Right kidney (tissue), 1 donor: ENCODE measurements around the gene MAPK8IP2.
"Not testable (repeated sequence)": the region's sequence is repeated elsewhere in the genome, so short reads cannot be mapped to it uniquely, and the experiment has no call there.

Source experiments
- DNase-seq: peaks from one replicate; pipeline ENCODE4 v3.0.0-alpha.2; 2016

MAPK8IP2 gene

DNA sequence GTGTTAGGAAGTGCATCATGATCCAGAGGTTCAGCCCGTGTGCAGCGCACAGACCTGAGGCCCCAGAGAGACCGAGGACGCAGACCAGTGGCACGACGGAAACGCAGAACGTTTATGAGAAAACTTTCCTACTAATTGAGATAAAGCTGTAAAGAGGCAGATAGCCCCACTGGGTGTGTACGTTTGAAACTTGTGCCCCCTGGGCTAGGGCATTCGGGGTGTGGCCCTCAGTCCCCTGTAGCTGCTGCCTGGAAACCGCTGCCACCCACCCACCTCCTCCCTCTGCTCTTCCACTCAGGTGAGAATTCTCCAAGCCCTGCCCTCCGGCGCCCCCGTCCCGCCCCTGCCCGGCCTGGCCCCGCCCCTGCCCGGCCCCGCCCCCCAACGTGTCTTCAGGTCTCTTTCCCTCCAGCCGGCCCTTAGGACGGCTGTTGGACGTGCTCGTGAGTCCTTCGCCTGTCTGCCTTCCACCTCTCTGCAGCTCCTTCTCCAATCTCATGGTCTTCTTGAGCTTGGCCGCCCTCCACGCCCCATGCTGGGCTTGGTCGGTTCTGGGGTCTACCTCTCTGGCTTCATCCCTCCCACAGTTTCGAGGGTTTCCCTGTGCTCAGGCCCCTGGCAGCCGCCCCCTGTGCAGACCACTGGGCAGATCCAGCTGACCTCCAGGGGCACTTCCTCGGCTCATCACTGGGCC is 12.1 kb downstream of the MAPK8IP2 start:
- DNase-seq, result no peak

DNA sequence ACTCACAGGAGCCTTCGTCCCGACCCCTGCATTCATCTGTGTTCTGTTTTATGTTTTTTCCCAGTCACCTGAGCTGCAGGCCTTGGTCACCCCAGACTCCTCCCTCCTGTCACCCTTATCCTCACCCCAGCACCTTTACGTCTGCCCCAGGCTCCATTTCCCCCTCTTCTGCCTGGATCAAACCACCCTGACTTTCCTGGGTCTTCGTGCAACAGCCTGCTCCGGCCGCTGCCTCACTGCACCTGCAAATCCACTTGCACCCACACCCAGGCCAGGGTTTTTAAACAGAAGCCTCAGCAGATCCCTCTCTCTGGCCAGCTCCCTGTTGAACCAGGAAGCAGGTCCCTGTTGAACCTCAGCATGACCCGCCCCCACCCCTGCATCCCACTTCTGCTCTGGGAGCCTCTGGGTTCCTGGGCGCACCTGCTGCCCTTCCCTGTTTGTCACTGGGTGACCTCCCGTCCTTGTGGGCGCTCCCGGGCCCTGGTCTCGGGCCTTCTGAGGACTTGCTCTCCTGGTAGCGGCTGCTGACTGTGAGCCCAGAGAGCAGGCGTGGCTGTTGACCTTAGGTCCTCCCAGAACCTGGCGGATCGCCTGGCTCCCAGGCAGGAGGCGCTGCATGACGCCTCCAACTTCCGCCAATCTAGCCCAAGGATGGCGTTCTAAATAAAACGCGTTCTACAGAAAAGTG is 12.8 kb downstream of the MAPK8IP2 start:
- no peak for DNase-seq

DNA sequence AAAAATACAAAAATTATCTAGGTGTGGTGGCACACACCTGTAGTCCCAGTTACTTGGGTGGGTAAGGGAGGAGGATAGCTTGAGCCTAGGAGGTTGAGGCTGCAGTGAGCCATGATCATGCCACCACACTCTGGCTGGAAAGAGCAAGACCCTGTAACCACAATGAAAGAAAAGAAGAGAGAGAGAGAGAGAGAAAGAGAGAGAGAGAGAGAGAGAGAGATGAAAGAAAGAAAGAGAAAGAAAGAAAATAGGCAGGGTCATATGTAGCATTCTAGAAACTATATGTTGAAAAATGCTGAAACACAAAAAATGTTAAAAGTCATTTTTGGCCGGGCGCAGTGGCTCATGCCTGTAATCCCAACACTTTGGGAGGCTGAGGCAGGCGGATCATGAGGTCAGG is 13.7 kb downstream of the MAPK8IP2 start:
- DNase-seq, result not testable (repeated sequence)

DNA sequence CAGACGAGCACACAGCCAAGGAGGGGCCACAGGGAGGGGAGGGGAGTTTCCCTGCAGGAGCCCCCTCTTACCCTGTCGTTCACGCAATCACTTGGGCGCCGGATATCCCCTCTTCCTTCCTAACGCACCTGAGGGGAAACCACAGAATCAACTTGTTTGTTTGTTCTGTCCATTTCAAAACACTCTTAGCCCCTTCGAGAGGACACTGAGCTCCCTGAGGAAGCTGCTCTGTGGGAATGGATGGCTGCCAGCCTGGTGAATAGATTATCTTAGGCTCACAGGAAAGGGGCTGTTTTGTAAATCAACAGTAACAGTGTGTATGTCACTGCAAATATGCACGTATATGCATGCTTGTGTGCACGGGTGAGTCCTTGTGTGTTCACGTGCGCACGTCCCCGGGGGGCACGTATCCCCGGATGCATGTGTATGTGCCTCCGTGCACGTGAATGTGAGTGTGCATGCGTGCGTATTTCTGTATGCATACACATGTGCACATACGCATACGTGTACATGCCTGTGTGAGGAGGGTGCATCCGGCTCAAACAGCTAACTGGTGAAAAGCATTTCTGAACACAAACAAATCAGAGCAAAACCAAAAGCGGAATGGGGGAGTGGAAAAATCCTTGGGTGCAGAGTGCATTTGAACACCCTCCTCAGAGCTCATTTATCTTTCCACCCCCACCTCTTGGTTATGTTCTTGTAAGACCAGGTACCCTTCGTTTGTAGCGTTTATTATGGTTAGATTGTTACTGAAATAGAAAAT is 20.2 kb downstream of the MAPK8IP2 start:
- peak; percentile 71 for DNase-seq

DNA sequence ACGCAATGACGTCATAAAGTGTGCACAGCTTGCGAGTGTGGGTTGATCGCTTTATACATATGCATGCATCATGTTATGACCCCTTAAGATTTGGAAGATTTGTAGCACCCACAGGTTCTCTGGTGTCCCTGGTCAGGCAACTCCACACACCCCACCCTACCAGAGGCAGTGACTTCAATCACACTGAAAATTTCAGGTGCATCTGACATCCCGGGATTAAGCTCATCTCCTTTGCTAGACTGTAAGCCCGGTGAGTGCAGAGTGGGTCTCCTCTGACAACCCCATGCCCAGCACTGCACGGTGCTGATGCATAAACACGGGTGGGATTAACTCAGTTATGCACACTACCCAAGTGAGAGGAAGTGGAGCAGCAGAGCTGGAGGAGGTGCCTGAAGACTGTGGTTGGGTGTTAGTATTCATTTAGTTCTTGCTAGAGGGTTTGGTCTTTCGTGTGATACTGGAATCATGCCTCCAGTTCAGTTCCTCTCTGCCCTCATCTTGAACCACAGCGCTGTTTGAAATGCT is 20.8 kb downstream of the MAPK8IP2 start:
- DNase-seq, result no peak

DNA sequence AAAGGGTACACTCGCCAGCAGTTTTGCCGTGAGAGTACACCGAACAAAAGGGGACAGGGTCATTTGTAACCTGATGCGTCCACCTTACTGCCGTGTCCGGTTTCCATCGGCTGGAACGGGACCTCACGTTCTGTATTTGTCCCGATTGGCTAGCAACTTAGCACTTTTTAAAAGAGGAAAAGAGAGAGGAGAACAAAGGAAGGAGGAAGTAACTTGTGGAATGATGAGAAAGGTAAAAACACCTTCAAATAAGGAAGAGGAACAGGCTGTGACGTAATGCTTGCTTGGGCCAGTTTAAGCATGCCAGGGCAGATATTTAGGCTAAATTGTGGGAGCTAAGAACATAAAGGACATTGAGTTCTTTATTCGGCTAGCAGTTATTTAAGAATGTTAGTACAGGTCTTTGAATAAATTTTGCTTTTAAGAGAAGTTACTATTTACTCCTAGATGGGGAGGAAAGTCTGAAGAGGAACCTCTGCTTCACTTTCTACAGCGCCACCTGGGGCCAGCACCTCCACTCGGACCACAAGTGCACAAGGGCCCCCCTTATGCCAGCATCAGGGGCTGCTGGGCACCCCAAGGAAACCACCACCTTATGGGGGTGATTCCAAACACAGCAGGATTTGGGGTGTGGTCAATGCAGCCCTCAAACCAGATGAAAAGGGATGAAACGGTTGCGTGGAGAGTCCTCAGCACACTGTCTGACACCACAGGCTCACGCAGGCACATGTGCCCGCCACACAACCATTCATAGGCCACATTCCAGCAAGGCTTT is 21.5 kb downstream of the MAPK8IP2 start:
- DNase-seq, result no peak

DNA sequence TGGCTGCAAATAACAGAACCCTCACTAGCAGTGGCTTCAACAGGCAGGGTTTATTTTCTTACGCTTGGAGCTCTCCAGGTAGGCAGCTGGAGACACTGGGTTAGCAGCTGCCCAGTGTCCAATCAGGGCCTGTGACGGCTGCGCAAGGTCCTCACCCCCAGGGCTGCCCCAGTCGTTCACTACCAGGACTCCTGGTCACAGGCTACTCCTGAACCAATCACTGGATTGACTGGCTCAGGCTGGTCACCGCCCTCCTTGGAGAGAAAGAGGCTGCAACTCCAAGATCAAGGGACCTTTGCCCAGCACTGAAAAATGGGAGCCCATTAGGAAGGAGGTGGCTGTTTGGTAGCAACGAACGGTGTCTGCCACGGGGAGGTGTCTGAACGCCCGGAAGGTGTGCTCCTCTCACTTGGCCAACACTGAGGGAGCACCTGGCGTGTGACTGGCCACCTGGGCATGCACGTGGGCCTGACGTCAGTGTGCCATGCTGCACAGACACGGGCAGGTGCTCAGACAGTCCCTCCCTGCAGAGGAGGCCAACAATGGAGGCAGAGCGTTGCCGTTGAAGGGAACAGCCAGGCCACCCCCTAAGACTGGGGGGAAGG is 22.2 kb downstream of the MAPK8IP2 start:
- no peak for DNase-seq

DNA sequence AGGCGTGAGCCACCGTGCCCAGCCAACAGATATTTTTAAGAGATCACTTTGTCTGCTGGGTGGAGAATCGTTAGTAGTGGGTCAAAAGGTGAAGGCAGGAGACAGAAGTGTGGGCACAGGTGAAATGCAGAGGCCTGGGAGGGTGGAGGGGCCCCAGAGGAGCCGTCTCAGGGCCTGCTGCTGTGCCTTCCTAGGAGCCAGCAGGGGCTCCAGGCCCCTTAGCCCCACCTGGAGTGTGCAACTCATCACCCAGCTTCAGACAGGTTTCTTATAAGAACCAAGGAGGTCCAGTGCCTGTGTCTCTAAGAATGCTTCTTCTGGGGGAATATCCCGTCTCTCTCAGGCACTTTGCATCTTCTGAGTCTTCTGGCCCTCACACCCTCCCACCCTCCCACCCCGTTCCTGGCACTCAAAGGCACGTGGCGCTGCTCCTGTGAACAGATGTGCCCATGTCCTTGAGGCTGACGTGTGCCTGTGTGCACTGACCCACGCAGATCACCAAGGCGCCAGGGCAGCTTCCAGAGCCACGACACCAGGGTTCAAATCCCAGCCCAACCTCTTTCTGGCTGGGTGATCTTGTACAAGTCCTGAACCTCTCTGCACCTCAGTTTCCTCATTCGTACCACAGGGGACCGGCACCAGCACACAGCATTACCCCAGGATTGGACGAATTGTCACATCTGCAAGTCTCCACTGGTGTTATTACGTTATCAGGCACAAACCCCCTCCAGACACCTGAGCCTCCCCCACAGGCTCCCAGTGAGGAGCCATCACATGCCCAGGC is 23.9 kb downstream of the MAPK8IP2 start:
- DNase-seq, result no peak

DNA sequence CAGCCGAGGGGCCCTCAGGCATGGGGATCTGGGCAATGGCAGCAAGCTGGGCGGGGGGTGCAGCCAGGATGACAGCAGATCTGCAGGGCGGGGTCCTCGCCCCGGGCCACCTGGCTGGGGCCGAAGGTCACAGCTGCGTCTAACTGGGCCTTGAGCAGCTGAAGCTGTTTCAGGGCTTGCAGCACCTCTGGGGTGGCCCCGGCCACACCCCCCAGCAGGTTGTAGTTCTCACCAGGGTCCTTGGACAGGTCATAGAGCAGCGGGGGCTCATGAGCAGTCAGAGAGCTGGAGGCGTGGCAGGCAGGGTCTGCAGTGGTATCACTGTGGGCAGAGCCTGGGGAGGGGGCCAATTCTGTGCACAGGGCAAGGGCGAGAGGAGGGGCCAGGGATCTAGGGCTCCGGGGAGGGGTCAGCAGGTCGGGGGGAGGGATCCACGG is 24.6 kb downstream of the MAPK8IP2 start:
- DNase-seq, result no peak

DNA sequence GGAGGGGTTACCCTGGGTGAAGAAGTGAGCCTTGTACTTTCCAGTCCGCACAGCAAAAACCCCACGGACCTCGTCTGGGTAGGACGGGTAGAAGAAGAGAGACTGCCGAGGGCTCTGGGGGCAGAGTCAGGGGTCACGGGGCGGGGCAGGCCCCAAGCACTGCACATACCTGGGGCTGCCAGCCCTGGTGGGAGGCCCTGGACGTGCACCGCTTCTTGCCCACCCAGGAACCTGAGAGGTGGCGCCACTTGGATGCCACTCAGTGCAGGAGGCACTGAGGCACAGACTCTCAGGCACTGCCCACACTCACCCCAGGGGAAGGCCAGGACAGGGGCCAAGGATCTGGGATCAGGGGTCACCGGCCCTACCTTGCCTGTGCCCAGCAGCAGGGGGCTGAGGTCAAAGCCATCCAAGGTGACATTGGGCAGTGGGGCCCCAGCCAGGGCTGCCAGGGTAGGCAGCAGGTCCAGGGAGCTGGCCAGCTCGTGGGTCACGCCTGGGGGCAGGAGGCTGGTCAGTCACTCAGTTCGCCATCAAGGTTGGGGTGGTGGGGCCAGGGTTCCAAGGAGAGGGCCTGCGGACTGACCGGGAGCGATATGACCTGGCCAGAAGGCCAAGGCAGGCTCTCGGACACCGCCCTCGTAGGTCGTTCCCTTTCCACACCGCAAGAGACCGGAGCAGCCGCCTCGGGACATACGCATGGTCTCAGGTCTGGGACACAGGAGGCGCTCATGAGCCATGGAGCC is 25.1 kb downstream of the MAPK8IP2 start:
- DNase-seq, result no peak

DNA sequence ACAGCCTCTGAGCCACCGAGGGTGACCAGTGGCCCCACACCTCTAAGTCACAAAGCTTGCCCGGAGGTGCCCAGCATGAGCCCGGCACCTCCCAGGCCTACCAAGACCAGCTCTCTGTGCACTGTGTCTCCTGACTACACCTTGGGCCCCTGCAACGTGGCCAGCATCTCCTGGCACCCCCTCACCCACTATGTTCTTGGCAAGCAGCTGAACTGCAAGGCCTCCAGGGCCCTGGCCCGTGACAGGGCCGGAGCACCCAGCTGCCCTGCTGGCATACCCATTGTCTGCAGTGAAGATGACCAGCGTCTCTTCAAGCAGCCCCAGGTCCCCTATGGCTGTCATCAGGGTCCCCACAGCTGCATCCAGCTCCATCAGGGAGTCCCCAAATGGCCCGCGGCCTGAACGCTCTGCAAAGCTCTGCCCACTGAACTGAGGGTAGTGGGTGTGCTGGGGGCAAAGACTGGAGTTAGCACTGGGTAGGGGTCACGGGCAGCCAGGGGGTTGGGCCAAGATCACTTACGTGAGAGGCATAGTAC is 25.8 kb downstream of the MAPK8IP2 start:
- no peak for DNase-seq

DNA sequence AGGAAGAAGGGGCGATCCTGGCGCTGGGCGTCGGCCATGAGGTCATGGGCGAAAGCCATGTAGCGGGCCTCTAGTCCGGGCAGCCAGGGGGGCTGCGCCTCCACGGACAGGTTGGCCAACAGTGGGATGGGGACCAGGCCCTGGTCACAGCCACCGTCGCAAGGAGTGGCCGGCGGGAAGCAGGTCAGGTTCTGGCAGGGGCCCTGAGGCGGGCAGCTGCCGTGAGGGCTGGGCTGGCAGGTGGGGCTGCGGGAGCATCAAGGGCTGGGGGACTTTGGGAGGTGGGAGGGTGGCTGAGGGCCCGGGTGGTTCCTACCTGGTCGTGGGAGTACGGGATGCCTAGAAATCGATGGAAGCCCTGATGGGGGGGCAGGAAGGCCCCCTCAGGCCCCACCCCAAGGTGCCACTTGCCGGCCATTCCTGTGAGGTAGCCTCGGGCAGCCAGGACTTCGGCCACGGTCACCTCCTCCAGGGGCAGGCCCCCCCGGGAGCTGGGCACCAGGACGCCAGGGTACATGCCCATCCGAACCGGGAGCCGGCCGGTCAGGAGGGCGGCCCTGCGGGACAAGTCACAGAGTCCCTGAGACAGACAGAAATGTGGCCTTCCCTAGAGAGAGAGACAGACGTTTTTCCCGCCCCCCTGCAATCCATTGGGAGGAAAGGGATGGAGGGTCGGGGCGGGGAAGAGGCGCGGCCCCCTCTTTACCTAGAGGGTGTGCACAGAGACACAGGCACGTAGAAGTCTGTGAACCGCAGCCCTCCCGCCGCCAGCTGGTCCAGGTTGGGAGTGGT is 26.5 kb downstream of the MAPK8IP2 start:
- DNase-seq, result no peak

DNA sequence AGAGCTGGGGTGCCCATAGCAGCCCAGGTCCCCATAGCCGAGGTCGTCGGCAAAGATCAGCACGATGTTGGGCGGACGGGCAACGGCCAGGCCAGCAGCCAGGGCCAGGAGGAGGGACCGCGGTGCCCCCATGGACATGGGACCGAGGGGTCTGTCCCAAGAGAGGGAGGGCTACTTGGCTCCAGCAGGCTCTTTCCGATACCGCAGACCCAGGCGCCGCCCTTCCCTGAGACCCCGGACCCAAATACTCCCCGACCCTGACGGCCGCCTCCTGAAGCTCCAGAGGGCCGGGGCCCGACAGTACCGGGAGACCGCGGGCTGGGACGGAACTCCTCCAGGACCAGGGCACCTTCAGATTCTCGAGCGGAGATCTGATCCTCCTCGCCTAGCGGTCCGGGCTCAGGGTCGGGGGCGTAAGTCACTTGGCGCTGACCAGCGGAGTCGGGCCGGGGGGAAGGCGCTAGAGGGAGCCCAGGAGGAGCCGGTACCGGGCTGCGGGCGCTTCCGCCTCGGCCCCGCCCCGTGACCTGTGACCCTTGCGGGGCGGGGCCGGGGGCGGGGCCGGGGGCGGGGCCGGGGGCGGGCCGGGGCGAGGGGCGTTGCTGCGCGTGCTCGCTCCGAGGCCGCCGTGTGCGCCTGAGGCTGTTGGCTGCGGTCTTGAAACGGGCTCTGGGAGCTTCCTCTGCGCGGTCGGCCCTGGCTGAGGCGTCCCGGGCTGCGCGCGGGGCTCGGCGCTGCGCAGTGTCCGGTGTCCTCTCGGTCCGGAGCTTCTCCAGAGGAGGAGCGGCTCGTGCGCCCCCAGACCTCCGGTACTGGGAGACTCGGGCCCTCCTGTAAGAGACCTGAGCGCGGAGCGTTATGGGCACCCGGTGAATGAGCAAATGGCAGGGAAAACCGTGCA is 27.3 kb downstream of the MAPK8IP2 start, which contains the start of gene ARSA:
ARSA (minus strand) TSS at position 511 of the 901 bp plus-strand sequence; CDS start at position 138, 373 bp downstream.
- peak; percentile 86 for DNase-seq

DNA sequence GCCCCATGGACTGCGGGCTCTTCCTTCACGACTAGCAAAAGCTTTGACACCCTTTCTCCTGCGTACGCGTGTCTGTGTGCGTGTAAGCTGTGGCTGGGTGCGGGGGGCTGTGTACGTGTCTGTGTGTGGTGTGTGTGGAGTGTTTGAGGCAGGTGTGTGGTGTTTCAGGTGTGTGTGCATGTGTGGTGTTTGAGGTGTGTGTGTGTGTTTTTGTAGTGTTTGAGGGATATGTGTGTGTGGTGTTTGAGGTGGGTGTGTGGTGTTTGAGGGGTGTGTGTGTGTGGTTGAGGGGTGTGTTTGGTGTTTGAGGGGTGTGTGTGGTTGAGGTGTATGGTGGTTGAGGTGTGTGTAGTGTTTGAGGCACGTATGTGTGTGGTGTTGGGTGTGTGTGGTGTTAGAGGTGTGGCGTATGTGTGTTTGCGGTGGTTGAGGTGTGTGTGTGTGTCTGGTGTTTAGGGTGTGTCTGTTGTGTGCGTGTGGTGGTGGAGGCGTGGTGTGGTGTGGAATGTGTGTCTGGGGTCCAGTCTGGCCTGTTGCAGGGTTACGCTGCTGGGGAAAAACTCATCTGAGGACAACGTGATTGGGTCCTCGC is 28.0 kb downstream of the MAPK8IP2 start:
- no peak for DNase-seq

DNA sequence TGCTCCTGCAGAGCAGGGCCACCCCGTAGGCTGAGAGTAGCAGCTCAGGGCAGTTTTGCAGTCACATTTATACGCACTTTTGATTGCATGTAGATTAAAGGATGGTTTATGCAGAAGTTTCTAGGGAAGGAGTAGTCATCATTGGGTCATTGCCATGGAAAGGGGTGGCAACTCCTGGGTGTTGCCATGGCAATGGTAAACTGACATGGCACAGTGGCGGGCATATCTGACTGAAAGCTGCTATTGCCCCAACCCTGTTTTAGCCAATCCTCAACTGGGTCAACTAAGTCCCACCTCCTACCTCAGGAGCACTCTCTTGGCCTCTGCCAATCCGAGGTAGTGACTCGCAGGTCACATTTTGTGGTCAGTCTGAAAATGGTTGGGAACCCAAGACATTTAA is 29.8 kb downstream of the MAPK8IP2 start:
- no peak for DNase-seq

DNA sequence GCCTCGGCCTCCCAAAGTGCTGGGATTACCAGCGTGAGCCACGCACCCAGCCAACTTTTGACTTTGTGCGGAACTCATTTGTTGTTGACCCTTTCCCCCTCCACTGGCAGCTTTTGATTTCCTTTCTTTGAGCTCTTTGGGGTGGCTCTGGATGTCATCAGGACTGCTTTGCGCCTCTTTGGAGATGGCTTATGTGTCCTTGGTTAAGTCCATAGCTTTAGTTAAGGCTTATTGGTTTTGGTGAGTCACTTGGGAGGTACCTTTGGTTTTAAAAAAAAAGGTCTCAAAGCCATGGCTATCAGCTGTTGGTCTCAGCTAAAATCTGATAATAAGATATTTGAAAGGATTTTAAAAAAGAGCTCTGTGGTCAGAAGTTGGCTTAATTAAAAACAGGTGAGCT is 32.5 kb downstream of the MAPK8IP2 start:
- DNase-seq, result no peak

DNA sequence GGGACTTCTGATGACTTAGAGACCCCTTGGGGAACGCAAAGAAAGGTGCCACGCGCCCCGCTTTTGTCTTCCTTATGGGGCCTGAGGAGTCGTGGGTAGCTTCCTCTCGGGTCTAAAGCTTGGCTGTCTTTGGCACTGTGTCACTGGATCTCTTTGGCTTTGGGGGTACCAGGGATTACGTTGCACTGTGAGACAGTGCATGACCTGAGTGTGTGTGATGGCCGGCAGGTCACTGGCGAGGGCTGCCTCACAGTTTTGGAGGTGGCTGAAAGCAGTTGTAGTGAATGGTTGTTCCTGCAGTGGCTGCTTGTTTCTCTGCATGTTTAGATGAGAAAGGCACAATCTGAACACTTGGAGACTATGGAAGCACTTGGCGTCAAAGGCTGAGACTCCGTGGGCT is 33.2 kb downstream of the MAPK8IP2 start:
- DNase-seq, result no peak
